GM10266 (cell line): Measurements from ENCODE around the gene ABCG8.

Source experiments
- DNase-seq: peaks from one replicate; pipeline ENCODE4 v3.0.0; 2012; ENCODE audit errors: extremely low spot score
- TF ChIP-seq, protein P1 (sequence below): IDR thresholded peaks from 2 replicates; pipeline ENCODE4 v1.5.1; 2012; ENCODE audit warnings: mild to moderate bottlenecking, low read depth; ENCODE audit not compliant: control insufficient read depth, insufficient read depth; ENCODE audit errors: missing control alignments

ABCG8 gene

DNA sequence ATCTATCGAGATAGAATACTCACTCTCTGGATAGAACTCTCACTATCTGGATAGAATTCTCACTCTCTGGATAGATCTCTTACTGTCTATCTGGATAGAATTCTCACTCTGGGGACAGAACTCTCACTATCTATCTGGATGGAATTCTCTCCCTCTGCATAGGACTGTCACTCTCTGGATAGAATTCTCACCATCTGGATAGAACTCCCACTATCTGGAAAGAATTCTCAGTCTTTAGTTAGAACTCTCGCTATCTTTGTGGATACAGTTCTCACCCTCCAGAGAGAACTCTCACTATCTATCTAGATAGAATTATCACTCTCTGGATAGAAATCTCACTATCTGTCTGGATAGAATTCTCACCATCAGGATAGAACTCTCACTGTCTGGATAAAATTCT lies 16.5 kb downstream of the ABCG8 start:
- no peak for DNase-seq
- TF ChIP-seq, protein P1, sequence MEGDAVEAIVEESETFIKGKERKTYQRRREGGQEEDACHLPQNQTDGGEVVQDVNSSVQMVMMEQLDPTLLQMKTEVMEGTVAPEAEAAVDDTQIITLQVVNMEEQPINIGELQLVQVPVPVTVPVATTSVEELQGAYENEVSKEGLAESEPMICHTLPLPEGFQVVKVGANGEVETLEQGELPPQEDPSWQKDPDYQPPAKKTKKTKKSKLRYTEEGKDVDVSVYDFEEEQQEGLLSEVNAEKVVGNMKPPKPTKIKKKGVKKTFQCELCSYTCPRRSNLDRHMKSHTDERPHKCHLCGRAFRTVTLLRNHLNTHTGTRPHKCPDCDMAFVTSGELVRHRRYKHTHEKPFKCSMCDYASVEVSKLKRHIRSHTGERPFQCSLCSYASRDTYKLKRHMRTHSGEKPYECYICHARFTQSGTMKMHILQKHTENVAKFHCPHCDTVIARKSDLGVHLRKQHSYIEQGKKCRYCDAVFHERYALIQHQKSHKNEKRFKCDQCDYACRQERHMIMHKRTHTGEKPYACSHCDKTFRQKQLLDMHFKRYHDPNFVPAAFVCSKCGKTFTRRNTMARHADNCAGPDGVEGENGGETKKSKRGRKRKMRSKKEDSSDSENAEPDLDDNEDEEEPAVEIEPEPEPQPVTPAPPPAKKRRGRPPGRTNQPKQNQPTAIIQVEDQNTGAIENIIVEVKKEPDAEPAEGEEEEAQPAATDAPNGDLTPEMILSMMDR, result no peak

DNA sequence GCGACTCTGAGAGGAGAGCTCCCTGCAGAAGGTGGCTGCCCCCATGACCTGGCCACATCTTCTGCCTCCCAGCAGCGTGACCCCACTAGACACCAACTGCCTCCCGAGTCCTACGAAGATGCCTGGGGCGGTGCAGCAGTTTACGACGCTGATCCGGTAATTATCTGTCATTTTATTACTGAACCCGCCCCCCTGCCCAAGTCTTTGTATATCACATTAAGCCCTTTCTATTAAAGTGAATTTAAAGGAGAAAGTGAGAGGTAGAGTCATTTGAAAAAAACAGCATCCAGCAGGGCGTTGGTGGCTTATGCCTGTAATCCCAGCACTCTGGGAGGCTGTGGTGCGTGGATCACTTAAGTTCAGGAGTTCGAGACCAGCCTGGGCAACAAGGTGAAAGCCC lies 33.4 kb downstream of the ABCG8 start:
- TF ChIP-seq, protein P1, result no peak
- DNase-seq, result no peak

DNA sequence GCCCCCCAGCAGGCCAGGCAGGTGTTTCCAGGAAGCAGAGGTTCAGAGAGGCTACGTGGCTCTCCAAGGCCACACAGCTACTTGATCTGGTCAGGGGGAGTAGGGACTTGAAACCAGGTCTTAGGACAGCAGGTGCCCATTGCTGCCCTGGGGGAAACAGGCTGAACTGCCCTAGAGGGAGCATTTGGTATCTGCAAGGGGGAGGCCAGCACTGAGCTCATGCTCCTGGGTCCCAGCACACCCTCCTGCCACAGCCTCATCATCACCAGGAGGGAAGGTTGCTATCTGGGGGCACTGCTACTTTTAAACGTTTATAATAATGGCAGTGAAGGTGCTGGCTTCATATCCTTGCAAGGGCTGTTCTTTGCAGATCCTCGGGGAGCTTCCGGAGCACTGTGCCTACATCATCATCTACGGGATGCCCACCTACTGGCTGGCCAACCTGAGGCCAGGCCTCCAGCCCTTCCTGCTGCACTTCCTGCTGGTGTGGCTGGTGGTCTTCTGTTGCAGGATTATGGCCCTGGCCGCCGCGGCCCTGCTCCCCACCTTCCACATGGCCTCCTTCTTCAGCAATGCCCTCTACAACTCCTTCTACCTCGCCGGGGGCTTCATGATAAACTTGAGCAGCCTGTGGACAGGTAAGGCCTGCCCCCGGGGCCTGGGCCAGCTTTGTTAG lies 36.1 kb downstream of the ABCG8 start:
- DNase-seq, result no peak
- TF ChIP-seq, protein P1, result no peak

DNA sequence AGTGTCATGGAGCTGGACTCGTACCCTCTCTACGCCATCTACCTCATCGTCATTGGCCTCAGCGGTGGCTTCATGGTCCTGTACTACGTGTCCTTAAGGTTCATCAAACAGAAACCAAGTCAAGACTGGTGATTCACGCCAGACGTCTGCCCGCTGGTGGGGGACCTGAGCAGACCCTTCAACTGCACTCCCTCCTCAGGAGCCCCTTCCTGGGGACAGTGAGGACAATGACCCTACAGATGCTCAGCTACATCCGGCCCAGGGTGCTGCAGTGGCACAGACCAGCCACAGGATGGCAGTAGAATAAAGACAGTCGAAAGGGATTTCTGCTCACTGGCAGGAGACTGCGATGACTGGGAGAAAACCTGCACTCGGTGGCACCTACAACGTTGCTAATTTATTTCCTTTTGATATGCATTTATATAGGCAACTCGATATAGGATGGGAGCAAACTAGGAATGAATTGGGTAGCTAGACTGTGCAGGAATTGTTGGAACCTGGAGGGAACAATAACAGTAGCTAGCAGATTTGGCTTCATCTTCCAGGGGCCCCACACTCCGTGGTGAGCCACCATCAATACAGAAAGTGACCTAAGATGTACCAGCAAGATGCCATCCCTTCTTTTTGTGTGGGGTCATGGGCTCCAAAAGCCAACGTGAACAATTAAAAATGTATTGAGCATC lies 39.2 kb downstream of the ABCG8 start:
- TF ChIP-seq, protein P1, result peak; percentile 98
- peak; percentile 76 for DNase-seq

DNA sequence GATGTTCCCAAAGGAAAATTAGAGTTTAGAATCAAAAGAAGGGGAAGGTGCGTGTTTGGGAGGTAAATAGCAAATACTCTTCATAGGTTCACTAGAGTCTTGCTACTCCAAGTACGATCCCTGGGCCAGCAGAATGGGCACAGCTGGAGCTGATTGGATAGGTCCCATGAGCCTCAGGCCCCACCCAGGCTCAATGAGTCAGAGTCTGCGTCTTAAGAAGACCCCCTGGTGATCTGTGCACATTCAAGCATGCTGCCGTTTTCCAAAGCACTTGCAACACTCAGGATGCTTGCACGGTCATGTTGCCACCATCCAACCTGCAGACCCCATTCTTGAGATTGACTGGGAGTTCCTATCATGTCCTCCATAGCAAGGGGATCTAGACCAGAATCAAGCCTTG lies 40.5 kb downstream of the ABCG8 start:
- TF ChIP-seq, protein P1, result no peak
- DNase-seq, result no peak

DNA sequence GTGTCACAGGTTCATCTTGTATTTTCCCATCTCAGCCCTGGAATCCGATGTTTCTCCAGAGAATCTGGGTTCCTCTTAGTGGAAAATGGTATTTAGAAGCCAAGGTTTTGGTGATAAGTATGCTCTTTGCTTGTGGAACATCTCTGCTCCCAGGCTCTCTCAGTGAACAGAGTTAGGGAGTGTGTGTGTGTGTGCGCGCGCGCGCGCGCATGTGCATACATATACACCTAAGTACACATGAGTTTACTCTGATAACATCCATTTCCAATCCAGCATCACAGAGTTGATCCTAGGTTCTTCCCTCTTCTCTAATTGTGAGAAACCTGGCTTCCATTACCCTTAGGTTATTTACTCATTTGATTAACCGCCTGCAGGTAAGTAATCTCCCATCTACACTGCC lies 41.7 kb downstream of the ABCG8 start:
- TF ChIP-seq, protein P1, result no peak
- no peak for DNase-seq

DNA sequence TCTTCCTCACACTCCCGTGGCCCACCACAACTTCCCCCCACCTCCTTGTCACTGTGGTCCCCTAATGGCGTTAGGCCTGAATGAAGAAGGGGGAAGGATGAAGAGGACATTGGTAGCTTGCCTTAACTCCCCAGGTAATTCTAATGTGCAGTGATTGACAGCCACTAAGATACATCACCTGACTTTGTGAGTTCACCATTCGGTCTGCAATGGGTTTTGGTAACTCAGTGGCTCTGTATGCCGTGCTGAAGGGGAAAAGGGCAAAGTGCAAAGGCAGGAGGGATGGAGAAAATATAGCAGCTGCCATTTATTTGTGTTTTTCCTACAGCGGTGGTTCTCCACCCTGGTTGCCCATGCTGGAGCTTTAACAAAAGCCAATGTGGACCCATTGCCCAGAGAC lies 42.2 kb downstream of the ABCG8 start:
- no peak for DNase-seq
- TF ChIP-seq, protein P1, result no peak
